GM12873 (cell line): ENCODE measurements around the gene PAX6.

Experiments
- TF ChIP-seq, protein P1 (sequence below): IDR thresholded peaks from 2 replicates; pipeline ENCODE4 v1.5.1; 2012; ENCODE audit warnings: low read depth, mild to moderate bottlenecking, moderate library complexity, low read length, control low read depth; ENCODE audit not compliant: insufficient read depth; ENCODE audit errors: missing control alignments

The PAX6 gene

DNA sequence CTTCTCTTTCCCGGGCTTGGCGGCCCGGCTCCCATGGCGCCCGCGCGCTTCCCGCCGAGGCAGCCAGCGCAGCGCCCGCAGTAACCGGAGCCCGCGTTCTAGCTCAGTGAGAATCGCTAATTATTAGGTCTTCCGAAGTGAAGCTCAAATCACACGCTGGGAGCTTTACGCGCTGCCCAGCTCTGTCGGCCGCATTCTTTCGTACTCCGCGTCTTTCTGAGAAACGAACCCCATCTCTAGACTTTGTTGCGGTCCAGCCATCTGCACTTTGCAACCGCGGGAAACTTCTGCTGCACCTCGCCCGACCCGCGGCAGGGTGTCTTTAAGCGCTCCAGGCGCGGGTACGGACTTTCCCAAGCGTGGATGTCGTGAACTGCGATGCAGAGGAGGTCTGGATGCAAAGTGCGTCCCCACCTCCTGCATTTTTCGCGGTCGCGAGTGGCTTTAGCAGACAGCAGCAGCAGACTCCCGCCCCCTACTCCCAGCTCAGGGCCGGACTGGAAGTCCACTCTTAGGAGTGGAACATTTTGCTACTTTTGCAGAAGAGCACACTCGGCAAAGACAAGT is 6.0 kb upstream of the PAX6 start:
- TF ChIP-seq, protein P1, sequence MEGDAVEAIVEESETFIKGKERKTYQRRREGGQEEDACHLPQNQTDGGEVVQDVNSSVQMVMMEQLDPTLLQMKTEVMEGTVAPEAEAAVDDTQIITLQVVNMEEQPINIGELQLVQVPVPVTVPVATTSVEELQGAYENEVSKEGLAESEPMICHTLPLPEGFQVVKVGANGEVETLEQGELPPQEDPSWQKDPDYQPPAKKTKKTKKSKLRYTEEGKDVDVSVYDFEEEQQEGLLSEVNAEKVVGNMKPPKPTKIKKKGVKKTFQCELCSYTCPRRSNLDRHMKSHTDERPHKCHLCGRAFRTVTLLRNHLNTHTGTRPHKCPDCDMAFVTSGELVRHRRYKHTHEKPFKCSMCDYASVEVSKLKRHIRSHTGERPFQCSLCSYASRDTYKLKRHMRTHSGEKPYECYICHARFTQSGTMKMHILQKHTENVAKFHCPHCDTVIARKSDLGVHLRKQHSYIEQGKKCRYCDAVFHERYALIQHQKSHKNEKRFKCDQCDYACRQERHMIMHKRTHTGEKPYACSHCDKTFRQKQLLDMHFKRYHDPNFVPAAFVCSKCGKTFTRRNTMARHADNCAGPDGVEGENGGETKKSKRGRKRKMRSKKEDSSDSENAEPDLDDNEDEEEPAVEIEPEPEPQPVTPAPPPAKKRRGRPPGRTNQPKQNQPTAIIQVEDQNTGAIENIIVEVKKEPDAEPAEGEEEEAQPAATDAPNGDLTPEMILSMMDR = no peak

DNA sequence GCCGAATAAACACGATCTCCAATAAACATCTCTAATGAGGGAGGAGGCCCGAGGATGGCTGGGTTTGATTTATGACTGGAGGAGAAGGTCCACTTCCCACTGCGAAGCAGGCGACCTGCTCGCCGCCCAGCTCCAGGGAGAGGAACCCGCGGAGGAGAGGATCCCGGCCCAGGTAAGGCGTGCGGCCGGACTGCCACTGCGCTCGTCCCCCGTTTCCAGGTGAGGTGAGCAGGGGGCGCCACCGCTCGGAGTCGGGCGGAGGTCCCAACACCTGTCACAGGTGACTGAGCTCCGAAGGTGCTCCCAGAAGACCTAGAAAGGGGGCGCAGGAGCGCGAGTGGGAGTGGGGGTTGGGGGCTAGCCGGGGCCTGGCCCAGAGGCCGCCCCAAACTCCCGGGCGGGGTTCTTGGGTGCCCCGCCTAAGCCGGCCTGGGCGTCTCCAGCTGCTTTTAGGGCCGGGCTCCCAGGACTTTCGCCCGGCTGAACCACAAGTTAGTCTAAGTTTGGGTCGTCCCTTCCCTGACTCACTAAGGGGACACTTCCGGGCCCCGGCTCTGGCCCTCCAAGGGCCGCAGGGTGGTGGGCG is 5.4 kb upstream of the PAX6 start:
- TF ChIP-seq, protein P1 = no peak

DNA sequence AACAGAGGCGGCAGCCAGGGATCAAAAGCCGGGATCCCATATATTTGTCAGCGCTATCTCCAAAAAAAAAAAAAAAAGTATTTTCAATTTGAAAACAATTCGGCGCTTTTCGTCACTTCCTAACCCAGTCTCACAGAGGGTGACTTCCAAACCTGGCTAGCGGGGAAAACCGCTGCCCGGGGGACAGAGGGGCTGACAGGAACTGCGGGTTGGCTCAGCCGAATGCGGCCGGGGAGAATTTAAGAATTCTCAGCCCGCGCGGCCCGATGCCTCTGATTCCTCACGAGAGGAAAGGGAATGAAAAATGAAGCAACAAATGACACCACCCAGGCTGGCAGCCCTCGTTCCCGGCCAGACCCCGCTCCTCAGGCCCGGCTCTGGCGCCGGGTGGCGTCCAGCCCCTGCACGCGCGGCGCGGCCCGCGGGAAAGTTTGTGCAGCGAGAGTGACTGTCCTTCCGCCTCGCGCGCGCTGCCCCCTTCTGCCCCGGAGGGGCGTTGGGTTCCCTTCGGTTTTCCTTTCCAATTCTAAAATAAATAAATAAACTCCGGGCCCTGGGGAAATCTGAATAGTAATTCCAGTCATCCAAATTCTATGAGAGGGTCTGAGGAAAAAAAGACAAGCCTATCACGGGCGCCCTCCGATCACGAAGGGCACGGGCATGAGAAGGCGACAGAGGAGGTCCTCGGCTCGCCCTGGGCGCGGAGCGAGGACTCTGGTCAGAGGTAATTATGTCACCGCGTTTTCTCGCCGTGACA is 4.8 kb upstream of the PAX6 start:
- TF ChIP-seq, protein P1 = no peak

DNA sequence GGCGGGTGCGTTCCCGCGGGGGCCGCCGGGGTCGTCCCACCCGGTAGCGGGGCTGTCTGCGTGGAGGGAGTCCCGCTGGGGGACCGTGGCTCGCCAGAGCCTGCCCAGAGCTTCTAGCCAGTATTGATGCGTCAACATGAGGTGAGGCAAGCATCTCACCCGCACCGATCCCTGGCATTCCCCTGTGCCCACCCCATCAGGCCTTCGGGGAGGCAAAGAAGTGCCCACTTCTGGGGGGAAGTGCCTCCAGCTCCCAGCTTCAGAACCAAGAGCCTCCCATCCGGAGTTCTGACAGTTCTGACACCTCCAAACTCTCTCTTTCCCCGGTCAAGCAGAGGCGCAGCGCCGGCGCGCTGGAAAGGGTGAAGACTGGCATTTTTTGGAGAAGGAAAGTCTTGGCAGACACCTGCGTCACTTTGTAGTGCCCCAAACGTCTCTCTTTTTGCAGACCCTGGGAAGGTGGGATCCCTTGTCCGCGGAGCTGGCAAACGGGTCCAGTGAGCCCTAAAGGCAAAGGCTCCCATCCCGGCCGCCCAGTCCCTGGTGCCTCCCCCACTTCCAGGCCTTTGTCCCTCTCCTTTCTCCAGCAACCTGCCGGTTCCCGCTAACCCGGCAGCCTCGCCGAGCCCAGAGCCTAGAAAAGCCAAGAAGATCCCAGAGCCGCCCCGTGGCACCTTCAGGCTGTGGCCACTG is 3.2 kb upstream of the PAX6 start:
- TF ChIP-seq, protein P1 = no peak

DNA sequence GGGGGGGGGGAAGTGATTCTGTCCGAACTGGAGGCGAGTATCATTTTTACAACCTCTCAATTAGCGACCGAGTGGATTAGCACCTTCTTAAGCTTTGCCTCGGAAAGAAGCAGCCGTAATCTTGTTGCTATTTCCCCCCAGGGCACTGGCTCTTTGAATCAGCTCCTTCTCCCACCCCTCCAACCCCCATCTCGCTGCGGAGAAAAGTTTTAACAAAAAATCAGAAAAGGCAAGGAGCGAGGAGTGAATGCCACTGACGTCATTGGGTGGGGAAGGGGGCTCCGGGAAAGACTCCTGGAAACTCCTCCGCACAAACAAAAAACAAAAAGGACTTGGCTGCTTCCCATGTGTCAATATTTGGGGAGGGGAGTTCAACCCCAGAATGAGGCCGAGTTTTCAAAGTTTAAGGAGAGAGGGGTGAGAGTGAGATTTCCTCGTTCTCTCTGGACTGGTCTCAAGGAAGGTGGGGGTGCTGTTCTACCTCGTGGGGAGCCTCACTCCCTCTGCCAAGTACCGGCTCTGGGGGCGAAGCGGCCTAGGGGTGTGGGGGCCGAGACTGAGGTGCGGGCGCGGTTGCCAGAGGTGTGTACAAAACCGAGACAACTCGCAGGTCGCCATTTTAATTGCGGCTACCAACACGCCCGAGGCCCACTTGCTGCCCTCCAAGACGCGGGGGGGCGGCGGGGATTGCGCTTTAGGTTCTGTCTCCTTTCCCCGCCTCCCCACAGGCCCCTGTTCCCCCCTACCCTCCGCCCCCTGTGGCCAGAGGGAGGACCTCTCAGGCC is 2.5 kb upstream of the PAX6 start:
- TF ChIP-seq, protein P1 = no peak

DNA sequence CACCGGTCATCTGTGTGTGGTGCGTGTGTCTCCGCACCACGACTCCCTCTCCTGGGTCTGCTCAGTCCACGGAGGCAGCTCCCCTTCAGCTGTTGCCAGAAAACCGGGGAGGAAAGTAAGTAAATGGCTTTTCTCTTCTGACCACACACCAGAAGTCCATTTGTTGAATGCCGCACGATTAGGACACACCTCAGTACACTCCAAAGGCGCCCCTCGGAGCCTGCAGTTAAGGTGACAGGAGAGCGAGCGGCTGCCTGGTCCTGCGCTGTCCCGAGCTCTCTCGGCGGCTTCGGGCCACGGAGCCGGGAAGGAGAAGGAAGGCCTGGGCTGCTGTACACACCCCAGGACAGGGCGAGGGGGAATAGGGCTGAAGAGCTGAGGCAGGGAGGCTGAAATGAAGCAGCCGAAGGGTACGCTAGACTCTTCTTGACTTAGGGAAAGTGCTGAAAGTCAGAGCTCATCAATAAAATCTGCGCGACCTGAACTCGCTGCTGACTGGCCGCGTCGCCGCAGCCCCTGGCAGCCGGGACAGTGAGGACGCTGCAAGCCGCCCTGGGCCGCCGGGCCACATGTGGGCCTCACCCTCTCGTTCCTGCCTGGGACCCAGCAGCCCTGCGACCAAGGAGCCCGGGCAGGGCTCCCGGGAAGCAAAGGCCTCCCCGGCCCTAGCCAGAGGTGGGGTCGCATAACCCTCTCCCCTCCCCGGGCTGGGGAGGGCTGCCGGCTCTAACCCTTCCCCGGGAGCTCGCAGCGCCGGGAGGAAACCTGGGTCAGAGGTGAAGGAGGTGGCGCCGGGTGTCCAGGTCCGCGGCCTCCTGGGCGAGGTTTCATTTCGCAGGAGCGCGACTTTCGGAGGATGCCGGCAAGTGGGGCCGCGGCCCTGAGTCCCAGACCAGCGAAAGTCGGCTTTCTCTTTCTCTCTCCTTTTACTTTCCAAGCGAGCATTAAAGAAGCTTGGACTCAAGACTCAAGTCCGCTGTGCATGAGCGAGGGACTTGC is 1.6 kb upstream of the PAX6 start:
- TF ChIP-seq, protein P1 = no peak
